Measurements from ENCODE around the gene SNX25.
"Not testable (repeated sequence)": the region's sequence is repeated elsewhere in the genome, so short reads cannot be mapped to it uniquely, and the experiment has no call there.

SNX25 gene

GRCh38 chr4:185341377-185341776 lies 132.0 kb downstream of the SNX25 start:
- DNase-seq, result no peak

GRCh38 chr4:185341841-185342240 lies 132.4 kb downstream of the SNX25 start:
- no peak for DNase-seq

- DNase-seq, result no peak
These were observed 134.6 kb downstream of the SNX25 start for GRCh38 chr4:185343726-185344581.

- no peak for DNase-seq
These were observed 135.5 kb downstream of the SNX25 start for GRCh38 chr4:185344743-185345538.

- DNase-seq, result no peak
These were observed 137.7 kb downstream of the SNX25 start for GRCh38 chr4:185346975-185347601.

- DNase-seq, result no peak
These were observed 142.3 kb downstream of the SNX25 start for GRCh38 chr4:185351691-185352090.

GRCh38 chr4:185352202-185352601 lies 142.8 kb downstream of the SNX25 start:
- peak in 1 of 58 donors; percentile 2 for DNase-seq

GRCh38 chr4:185352741-185353140 lies 143.3 kb downstream of the SNX25 start:
- no peak for DNase-seq

GRCh38 chr4:185357211-185357610 lies 147.8 kb downstream of the SNX25 start:
- DNase-seq, result peak in 1 of 58 donors; percentile 4

GRCh38 chr4:185357733-185358440 lies 148.5 kb downstream of the SNX25 start:
- no peak for DNase-seq

- DNase-seq, result no peak
These were observed 149.1 kb downstream of the SNX25 start for GRCh38 chr4:185358514-185358913.

- no peak for DNase-seq
These were observed 149.6 kb downstream of the SNX25 start for GRCh38 chr4:185358959-185359358.

- DNase-seq, result peak in 3 of 58 donors; percentile 2 to 6 (median 4)
These were observed 150.5 kb downstream of the SNX25 start for GRCh38 chr4:185359767-185360446.

GRCh38 chr4:185361872-185362271 lies 152.5 kb downstream of the SNX25 start:
- DNase-seq, result no peak

- DNase-seq, result not testable (repeated sequence)
These were observed 153.2 kb downstream of the SNX25 start for GRCh38 chr4:185362570-185362969.

GRCh38 chr4:185363251-185363650 lies 153.9 kb downstream of the SNX25 start:
- no peak for DNase-seq

GRCh38 chr4:185364886-185365285 lies 155.5 kb downstream of the SNX25 start:
- no peak for DNase-seq

- DNase-seq, result no peak
These were observed 160.3 kb downstream of the SNX25 start for GRCh38 chr4:185369731-185370130.

- DNase-seq, result no peak
These were observed 161.0 kb downstream of the SNX25 start for GRCh38 chr4:185370268-185370949.

GRCh38 chr4:185371702-185372101 lies 162.3 kb downstream of the SNX25 start:
- DNase-seq, result no peak

Data from anterior cingulate cortex (tissue), 58 donors.